HG02798 (cell line): ENCODE results near the gene CD2AP.

Experiments used
- ATAC-seq: cut with Tn5 transposase; IDR thresholded peaks from one replicate; pipeline ENCODE4 v1.9.1; 2021; ENCODE audit warnings: mild to moderate bottlenecking; ENCODE audit not compliant: unreplicated experiment, poor library complexity

Gene CD2AP

GRCh38 chr6:47492355-47492754, 14.8 kb downstream of the CD2AP start:
- no peak for ATAC-seq

- no peak for ATAC-seq
Observed at GRCh38 chr6:47495207-47495606, 17.6 kb downstream of the CD2AP start.

DNA sequence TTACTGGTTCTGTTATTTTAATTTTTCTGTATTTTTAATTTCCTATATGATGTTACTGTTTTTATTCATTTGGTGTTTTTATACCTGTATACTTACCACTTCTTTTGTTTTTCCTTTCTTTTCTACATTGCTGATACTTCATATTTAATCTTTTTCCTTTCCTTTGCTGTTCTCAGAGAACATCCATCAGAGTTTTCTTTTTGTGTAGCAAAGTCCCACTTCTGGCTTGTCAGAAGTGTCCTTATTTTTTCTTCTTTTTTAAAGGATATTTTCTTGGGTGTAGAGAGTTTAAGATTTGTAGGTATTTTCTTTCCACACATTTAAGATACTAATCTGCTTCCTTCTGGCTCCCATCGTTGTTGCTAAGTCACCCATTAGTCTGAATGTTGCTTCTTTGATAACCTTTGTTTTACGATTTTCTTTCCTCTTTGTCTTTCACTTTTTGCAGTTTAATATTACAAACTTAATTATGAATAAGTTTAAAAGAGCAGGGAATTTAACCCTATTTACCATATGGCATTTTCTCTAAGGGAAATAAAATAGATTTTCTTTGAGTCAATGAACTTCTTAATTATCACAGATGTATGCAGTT, 18.5 kb downstream of the CD2AP start:
- no peak for ATAC-seq

DNA sequence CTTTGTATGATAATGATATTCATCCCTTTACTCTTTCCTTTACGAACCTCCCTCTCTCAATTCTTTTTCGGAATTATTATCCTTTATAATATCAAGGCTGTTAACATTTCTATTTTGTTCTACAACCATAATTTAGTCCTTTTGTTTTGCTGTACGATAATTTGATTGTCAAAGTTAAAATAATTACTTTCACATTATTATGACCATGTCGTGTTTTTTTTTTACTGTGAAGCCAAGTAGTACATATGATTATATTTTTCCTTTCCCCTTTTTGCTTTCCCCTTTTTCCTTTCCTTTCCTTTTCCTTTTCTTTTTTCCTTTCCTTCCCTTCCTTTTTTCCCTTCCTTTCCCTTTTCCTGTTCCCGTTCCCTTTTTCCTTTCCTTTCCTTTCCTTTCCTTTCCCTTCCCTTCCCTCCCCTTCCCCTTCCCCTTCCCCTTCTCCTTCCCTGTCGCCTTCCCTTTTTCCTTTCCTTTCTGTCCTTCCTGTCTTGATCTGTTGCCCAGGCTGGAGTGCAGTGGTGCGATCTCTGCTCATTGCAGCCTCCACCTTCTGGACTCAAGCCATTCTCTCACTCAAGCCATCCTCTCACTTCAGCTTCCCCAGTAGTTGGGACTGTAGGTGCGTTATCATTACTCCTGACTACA, 19.5 kb downstream of the CD2AP start:
- ATAC-seq, result no peak

DNA sequence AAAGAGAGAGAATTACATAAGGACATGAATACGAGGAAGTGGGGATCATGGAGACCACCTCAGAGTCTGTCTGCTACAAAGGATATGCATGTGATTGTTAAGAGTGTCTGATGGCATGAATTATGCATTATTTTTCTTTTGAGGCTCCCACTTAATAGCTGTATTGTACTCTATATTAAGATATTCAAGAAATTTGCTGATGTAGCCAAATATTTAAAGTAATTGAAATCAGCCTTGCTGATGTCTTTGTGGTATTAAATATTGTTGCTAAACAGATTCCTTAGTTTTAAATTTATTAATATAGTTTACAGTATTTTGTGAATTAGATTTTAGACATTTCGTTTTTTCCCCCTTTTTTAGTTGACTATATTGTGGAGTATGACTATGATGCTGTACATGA, 25.3 kb downstream of the CD2AP start:
- no peak for ATAC-seq

GRCh38 chr6:47509937-47510336, 32.3 kb downstream of the CD2AP start:
- no peak for ATAC-seq

GRCh38 chr6:47512872-47513271, 35.3 kb downstream of the CD2AP start:
- ATAC-seq, result no peak

DNA sequence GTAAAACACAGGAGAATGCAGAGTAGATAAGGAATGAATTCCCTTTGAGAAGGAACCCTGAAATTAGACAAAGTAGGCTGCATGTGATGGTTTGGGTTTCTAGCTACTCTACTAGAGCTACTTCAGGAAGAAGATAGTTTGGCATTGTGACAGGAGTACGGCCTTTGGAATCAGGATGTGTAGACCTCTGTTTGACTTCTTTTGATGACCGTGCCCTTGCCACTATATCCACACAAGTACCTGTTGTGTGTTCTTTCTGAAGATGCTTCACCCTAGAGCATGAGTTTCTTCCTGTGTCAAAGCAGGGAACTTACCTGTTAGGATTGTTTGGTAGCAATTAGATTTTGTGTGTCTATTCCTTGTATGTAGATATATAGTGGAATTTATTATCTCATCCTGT, 41.7 kb downstream of the CD2AP start:
- ATAC-seq, result no peak

DNA sequence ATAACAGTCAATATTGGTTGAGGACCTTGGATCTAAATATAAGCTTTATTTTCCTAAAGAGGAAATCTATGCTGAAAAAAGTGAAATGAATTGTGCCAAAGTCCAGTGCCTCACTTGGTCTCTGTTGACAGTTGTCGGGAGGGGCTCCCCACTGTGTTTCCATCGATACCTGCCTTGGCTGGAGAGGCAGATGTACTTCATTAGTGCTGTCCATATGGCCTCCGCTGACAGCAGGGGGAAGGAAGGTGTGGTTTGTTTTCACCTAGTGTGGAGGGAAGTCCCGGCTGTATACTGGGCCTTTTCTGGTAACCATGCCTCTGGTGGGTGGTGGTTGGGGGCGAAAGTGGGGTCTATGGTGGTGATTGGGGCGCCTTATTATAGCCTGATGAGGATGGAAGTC, 42.7 kb downstream of the CD2AP start:
- no peak for ATAC-seq

GRCh38 chr6:47521961-47522360, 44.4 kb downstream of the CD2AP start:
- no peak for ATAC-seq

- no peak for ATAC-seq
Observed at GRCh38 chr6:47524136-47524845, 46.7 kb downstream of the CD2AP start.

- no peak for ATAC-seq
Observed at GRCh38 chr6:47525330-47526057, 47.9 kb downstream of the CD2AP start.

DNA sequence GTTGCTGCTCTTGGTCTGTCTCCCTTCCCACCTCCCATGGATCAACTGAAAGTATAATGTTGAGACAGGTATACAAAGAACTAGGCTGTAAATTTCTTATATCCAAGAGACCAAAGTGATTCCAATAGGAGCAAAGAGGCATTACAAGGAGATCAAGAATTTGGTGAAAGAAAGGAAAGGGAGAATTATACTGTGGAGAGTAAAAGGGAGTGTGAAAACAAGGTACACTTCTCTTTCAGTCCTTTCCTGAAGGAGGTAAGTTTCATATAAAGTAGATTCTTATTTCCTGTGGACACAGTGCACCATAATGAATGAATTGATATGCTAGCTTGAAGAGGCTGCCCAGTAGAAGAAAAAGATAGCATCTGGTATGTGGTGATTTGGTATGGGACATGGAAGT, 49.7 kb downstream of the CD2AP start:
- no peak for ATAC-seq

GRCh38 chr6:47529734-47530133, 52.1 kb downstream of the CD2AP start:
- no peak for ATAC-seq

GRCh38 chr6:47532981-47533585, 55.5 kb downstream of the CD2AP start:
- no peak for ATAC-seq

GRCh38 chr6:47534063-47534462, 56.5 kb downstream of the CD2AP start:
- ATAC-seq, result no peak

DNA sequence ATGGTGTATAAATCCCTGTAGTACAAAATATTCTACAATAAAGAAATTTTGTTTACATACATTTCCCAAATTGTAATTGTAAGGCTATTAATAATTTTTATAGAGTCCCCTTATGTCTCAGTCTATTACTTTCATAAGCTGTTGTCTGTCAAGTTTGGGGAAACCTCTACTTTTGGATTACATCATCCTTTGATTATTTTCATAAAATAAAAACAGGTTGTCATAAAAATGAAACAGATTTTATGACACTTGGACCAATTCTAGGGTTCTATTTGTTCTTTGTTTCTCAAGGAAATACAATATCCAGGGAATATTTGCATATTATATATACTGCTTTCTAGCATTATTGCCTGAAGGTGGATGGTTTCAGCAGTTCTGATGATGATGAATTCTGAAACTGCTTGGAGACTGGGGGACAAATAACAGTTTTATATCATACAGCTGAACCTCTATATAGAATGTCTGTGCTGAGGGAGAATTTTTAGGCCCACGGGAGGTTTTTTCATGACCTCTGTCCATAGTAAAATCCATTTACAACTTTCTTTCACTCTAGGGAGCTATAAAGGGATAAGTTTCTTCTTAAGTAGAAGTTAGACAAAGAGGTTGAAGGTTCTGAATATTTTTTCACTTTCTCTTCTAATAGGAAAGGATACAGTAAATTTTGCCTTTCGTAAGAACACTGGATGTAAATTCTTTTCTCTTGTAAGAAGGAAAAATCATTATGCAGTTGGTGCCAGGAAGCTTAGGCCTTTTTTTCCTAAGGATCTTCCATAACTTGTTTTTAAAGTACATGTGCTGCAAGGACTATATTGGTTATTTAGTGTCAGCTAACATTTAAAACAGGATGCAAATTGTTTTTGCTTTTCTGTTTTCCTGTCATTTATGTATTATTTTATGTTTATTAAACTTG, 58.0 kb downstream of the CD2AP start:
- no peak for ATAC-seq

GRCh38 chr6:47536816-47537401, 59.3 kb downstream of the CD2AP start:
- no peak for ATAC-seq

- ATAC-seq, result no peak
Observed at GRCh38 chr6:47545223-47545622, 67.6 kb downstream of the CD2AP start.
